Stimulated activated CD8-positive, alpha-beta memory T cell treated with anti-CD3 and anti-CD28 coated beads, Interleukin-15, amount 100 ng/mL, for 48 hours (primary cell): ENCODE data around the gene SORCS2.

Experiments used
- DNase-seq, 2 donors: peaks; one replicate each; pipeline ENCODE4 v3.0.0-alpha.2; 2020; ENCODE audit warnings: low read depth in 2 of 2

Gene SORCS2

DNA sequence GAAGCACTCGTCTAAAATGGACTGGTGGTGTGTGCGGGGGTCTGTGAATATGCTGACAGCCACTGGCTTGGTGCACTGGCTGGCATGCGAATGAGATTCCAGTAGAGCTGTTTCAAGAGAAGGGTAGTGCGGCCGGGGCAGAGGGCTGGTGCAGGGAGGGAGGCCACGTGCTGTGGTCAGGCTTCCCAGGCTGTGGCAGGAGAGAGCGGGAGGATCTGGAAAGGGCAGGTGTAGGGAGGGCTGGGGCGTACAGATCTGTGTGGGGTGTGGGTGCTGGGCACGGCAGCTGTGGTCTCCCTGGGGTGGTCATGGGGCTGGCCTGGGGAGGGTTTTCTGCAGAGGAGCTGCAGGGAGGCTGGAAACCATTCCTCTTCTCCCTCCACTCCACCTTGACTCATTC is 30.2 kb downstream of the SORCS2 start:
- DNase-seq, result no peak

DNA sequence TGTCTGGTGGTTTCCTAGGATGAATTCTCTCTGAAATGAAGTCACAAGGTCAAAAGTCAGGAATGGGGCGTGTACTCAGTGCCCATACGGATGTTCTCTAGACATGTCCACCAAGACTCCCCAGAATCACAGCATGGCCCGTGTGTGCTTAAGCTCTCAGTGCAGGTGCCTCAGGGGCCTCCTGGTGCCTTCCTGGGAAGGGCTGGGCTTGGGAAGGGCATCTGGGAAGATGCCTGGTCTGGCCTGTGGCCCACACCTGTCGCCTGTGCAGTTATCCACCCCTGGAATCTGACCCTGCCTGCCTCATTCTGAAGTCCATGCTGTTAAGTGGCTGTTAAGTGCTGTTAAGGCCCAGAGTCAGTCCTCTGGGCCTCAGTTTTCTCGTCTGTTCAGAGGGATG is 31.2 kb downstream of the SORCS2 start:
- no peak for DNase-seq

DNA sequence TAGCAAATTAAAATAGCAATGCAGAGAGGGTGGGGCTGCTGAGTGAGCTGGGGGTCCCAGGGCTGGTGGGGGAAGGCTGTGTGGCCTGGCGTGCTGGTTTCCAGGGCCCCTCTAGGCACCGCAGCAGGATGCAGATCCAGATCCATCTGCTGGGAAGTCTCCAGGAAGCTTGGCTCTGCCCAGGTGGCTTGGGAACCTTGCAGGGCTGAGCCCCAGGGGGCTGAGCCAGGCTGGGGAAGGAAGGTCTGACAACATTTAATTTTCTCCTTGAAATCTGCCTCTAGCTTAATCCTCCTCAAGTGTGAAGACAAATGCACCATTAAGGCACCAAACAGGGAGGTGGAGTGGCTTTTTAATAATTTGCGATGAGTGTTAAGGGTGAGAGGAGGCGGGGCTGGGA is 31.7 kb downstream of the SORCS2 start:
- no peak for DNase-seq

DNA sequence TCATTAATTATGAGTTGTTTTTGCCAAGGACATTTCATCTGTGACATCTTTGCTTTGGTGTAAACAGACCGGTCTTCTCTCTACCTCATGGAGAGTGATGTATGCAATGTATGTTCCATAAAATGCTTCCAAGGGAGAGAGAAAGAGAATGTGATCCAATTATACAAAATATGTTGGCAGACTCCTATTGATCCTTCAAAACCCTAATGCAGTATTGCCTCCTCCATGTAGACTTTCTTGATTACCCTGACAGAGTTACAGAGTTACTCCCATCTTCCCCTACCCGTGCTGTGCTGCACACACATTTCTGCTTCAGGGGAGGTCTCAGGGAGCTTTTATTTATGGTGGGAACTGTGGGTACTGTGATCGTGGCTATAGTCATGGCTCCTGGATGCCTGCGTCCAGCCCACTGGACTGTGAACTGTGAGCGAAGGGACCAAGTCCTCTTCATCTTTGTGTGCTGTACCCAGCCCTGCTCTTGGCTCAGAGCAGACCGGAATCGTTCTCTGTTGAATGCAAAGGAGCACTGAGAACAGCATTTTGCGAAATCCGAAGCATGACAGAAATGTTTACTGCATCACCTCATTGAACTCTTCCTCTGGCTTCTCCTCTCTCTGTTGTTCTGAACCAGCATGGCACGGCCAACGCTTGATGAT is 32.7 kb downstream of the SORCS2 start:
- no peak for DNase-seq

DNA sequence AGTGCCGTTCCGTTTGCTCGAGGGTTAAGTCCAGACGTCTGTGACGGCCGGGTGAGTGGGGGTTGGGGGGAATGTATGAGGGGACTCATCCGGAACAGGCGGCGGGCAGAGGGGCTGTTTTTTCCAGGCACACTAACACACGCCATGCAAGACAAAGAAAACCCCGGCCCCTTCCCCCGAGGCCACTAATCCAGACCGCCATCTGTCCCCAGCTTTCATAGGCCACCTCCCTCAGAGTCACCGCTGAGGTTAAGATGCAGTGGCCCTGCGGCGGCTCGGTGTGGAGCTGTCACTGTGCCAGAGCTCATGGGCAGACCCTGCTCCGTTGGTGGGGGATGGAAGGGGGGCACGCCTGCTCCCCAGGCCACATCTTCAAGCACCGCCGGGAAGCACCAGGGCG is 34.1 kb downstream of the SORCS2 start:
- no peak for DNase-seq

DNA sequence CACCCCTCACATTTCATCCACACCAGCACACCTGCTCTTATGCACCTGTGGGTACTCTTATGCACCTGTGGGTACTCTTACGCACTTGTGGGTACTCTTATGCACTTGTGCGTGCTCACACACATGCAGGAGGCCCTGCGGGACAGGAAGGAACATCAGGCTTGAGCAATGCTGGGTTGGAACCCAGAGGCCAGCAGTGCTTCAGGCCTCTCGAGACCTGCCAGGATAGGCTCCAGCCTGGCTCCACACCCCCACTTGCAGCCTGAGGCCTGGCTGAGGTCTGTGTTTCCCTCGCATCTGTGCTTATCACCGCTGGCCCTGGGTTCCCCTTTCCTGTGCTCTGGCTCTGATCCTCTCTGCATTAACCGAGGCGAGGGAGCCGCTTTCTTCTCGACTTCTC is 34.7 kb downstream of the SORCS2 start:
- no peak for DNase-seq

DNA sequence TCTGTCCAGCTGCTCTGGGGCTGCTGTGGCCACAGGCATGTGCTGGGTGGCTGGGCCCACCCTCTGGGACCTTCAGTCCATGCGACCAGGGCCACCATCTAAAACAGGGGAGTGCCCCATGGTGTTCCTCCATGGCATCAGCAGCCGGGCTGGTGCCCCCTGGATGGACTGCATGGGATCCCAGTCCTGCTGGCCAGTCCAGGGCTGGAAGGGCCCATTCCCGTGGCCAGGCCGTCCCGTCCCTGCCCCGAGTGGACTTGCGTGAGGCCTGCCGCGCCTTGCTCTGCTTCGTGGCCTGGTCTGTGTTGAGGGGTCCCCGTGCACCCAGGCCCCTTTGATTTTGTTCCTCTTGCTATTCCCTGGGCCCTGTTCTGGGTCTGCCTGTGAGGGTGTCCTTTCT is 36.4 kb downstream of the SORCS2 start:
- DNase-seq, result no peak

DNA sequence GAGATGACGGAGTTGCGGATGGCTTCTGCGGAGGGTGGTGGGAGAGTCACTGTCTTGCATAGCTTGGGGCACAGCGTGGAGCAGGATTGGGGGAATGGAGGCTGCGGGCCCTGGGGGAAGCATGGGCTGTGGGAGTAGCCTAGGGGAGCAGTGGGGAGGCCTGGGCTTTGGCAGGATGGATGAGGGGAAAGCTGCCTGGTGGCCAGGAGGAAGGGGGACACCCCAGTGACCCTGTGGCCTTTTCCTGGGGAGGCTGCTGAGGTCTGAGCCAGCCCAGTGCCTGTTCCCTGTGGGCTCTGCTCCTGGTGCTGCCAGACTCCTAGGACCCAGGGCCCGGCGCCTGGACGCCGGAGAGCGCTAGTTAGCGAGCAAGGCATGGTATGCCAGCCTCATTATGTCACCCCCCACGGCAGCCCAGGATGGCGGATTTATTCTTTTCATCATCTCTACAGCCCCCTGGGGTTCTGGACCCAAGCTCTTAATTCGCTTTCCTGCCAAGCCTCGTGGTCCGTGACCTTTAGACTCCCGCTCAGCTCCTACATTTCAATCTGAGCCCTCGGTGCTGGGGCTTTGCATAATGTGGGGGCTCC is 39.8 kb downstream of the SORCS2 start:
- no peak for DNase-seq

DNA sequence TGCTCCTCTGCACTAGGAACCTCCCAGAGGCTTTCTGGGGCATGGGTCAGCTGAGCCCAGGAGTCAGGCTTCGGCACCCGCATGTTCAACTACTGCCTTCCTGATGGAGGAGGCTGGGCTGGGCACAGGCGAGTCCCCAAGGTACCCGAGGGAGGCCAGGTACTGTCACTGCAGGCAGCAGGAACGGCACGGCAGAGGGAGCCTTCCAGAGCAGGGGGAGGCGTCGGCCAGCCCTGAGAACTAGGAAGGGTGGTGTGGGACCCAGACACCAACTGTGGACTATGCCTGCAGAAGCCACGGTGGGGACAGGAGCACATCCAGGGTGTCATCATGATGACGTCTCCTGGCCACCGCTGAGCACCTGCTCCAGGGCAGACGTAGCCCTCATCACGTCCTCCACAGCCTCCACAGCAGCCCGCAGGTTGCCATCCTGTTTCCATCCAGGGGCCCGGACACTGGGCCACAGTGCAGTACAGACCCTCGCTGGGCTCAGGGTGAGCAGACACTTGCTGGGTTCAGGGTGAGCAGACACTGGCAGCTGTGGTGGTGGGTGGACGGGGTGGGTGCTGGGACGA is 40.8 kb downstream of the SORCS2 start:
- no peak for DNase-seq

DNA sequence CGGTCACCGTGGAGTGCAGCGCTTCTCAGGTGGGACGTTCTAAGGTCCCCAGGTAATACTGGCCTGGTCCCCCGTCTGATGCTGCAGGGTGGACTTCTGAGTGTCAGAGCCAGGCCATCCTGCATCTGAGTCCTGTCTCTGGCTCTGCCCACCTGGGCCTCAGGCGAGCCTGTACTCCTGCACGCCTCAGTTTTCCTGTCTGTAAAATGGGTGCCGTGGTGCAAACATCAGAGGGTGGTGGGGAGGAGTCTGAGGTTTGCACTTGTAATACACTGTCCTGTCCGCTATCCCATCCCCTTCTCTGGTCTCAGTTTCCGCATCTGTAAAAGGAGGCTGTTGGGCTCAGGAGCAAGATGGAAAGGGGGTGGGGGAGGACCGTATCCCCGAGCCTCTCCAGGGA is 41.3 kb downstream of the SORCS2 start:
- DNase-seq, result no peak

DNA sequence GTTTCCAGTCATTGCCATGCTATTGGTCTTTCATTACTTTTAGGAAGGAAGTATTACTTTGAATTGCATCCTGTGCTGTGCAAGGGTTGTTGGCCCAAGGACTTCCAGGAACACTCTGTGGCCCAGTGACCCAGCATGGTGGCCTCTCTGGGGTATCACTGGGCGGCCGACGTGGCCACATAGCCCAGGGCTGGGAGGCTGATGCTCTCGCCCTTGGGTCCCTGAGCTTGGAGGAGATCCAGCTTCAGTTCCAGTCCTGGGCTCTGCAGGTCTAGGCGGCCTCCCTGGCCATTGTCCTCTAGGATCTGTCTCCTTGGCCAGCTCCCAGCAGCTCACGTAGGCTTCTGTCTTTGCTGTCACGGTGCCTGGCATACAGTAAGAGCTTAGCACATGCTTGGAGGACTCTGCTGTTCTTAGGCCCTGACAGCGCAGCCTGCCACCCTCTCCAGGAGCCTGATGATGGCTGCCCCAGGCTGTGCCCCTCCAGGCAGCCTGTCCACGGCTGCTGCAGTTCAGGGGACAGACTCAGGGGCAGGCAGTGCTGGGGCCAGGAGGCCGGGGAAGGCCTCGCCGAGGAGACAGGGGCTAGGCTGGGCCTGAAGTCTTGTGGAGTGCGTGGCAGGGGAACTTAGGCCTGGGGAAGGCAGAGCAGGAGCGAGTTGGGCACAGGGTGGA is 42.2 kb downstream of the SORCS2 start:
- no peak for DNase-seq

DNA sequence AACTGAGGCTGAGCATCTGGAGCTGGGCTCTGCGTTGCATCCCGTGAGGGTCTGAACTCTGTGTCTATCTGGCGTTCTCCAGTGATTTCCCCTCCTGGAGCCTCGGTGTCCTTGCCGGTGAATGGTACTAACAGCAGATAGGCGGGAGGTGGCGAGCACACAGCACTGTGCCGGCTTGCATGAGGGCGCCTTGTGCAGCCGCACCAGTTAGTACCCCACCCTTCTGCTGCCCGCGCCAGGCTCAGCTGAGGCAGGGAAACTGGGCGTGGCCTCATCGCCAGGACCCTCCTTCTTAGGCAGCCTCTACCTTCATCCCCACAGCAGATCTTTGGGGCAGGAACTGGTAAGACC is 42.7 kb downstream of the SORCS2 start:
- DNase-seq, result no peak

DNA sequence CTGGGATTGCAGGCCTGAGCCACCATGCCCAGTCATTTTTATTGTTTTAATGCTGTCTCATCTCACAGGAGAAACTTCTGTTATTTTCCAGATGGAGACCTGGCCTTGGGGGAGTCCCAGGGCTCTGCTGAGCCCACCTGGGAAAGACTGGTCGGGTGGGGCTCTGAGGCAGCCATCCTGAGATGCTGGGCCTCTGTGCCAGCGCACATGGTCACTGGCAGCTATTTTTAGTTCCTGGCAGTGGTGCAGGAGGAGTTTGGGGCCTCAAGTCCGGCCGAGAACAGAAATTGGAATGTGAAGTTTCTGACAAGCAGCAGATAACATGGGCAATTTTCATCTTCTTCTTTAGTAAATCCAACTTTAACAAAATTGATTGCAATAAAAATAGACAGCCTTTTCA is 44.5 kb downstream of the SORCS2 start:
- no peak for DNase-seq

DNA sequence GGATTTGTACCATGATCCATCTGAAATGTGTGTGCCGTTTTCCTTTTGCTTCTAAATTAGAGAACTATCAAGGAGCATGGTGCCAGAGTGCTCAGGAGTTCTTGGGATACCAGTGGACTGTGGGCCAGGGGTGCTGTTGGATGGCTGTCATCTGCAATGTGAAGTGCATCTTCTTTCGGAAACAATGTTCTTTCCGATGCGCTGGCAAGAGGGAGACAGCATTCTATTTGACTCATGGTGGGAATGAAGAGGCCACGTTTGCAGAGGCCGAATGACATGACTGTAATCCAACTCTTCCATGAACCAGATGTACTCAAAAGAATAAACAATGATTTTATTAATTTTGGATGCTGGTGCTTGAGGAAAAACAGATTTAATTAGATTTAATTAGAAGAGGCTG is 45.5 kb downstream of the SORCS2 start:
- no peak for DNase-seq

DNA sequence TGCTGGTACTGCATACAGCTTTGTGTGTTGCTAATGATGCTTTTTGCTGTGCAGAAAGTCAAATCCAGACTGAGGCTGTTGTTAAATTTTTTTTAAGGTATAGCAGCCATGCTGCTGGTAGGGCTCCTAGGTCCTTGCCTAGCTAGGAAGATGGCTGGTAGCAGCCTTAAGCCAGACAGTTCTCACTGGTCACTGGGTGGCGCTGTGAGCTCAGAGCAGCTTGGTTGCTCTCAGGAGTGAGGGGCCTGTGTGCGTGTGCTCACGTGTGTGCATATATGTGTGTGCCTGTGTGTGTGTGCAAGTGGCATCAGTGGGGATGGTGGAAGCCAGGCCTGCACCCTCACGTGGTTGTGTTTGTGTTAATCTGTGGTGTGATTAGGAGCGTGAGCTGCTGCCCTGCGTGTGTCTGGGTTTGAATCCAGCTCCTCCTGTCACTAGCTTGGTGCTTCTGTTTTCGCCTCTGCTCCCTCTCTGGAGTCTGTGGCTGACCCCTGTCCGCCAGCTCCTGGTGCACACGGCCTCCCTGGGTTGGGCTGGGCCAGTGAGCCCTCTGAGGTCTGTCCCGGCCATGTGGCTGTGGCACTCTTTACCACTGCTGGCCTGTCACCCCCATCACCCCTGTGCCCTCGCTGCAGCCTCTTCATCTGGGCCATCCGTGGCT is 46.1 kb downstream of the SORCS2 start:
- no peak for DNase-seq

DNA sequence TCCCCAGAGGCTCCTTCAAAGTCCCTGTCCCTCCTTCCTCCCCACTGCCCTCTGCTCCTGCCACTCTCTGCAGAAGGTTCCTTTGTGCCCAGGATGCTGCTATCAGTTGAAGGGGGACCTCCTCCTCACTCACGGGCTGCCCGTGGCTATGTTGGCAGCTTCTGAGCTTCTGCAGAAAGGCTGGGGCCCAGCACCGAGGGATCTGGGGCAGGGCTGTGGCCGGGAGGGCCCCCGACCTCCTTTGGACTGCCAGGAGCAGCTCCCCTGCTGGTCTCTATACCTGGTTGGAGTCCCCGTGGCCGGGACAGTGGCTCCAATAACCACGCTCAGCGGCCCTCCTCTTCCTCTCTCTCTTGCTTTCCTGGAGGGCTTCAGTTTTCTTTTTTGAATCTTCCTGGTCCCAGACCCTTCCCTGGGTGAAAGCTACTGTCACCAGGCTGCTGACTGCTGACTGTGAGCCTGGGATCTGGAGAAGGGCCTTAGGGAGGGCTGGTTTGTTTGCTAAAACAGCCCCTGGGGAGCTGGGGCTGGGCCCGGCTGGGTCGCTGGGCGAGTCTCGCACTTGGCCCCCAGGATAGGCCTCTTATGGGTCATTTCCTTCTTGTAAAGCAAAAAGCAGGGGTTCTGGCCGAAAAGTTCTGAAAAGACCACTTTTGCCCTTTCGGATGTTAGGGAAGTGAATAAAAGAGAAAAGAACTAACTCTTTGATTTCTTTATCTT is 46.9 kb downstream of the SORCS2 start:
- DNase-seq, result no peak

DNA sequence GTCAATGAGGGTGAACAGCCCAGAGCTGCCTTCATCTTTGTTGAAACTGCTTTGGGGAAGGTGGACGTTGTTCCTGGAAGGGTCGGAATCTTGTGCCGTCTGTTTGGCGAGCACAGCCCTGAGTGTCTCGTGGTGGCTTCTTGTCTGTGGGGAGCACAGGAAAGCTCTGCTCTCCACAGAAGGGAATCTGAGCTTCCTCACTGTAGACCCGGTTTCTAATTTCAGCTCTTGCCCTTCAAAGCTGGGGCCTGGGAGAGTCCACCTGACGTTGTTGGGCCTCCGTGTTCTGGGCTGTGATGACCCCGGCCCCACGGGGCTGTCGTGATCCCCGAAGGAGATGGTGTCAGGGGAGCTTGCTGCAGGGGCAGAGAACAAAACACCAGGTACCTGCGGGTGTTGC is 47.5 kb downstream of the SORCS2 start:
- DNase-seq, result no peak

DNA sequence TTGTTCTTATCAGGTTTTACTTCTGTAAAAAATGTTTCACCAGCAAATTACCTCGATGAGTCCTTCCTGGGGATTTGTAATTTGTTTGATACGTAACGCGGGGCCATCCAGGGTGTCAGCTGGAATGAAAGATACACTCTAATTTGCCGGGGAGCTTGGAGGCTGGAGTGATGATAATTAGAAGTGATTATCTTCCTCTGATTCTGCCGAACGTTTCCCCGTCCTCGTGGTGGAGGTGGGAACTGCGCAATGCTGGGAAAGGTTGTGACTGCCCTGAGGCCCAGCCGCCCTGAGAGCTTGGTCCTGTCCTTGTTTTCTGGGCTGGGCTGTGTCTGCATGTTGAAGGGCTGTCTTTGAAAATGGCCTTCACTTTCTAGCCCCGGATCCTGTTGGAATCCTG is 48.0 kb downstream of the SORCS2 start:
- no peak for DNase-seq

DNA sequence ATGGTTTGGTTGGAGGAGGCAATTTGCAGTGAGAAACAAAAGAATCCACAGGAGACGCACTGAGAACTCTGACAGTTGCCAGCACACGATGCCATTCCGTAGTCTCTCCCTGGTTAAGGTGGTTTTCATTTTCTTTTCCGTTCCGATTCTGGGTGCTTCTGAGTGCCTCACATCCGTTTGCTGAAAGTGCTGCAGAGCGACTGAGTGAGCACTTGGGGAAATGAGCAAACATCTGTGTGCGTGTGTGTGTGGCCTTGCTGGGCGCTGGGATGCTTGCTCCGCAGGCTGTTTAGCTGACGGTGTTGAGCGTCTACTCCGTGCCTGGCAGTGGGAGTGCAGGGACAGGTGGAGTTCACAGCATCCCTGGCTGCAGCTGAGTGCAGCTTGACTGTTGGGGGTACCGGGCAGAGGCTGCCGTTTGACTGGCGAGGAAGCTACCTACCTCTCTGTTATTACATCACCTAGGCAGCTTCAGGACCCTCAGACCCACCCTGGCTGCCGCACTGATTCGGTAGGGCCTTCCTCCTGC is 49.3 kb downstream of the SORCS2 start:
- DNase-seq, result no peak

DNA sequence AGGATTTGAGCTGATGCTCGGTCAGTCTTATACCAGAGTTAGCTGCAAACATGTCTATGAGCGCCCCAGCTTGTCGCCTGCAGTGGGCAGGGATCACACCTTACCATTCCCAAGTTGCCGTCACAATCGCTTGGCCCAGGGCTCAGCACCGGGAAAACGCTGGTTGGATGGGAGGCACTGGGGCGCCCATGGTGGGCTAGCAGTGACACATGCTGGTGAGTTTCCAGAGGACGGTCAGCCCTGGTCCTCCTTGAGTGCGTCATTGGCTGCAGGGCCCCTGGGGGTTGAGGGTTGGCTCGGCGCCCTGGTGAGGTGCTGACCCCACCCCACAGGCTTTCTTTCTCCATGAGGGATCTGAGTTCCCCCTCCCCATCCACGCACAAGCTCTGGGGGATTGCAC is 50.4 kb downstream of the SORCS2 start:
- no peak for DNase-seq

DNA sequence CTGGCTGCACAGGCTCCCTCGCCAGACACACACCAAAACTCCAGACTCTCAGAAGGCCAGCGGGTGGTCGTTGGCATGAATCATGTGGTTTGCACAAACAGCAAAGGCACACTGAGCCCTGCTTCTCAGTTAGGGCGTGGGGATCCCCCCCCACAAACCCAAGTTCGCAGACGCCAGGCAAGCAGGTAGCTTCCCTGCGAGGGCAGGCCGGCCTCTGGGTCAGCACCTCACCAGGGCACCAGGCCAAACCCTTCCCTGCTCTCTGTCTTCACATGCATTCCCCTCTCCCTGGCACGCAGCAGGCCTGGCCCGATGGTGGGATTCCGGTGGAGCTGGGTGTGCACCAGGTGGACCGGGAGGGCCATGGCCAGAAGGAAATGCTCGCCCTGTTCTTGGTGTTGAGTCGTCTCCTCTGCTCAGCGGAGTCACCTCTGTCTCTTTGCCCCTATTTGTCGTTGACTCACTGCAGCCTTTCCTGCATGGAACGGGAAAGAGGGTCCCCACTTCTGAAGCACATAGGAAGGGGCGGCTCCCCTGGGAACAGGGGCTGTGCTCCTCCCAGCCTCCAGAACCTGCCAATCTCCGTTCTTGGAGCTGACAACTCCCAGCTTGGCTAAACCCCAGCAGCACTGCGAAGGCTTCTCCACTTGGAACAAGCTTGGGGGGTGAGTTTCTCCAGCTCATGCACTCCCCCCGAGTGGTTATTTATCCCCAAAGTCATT is 51.4 kb downstream of the SORCS2 start:
- no peak for DNase-seq
